Thyroid gland (tissue), 4 donors: ENCODE data around the gene CACNG6. TPM values are rescaled to one million over a fixed set of nuclear protein-coding genes. Genes with fewer than 3 reads are reported as not detected.

ENCODE experiments used
- DNase-seq, 2 donors: peaks; one replicate each; pipeline ENCODE4 v3.0.0-alpha.2; 2019
- H3K27ac ChIP-seq, 3 donors: fragments of 200-600 bp; sonication (generic); 1 replicate in 2 of 3; 2 replicates in 1 of 3; pipeline ENCODE4 v1.5.1; 2016 to 2019; ENCODE audit warnings: mild to moderate bottlenecking in 1 of 3, moderate library complexity in 1 of 3
- H3K27me3 ChIP-seq: fragments of 200-600 bp; sonication (generic); one replicate; pipeline ENCODE4 v1.5.1; 2019
- H3K36me3 ChIP-seq, 2 donors: fragments of 200-600 bp; sonication (generic); one replicate each; pipeline ENCODE4 v1.5.1; 2016 to 2019
- H3K4me1 ChIP-seq, 2 donors: fragments of 200-600 bp; sonication (generic); one replicate each; pipeline ENCODE4 v1.5.1; 2017 to 2019
- H3K4me3 ChIP-seq, 3 donors: fragments of 200-600 bp; sonication (generic); replicated peaks in 1 of 3; 1 replicate in 2 of 3; 2 replicates in 1 of 3; pipeline ENCODE4 v1.5.1; 2016; ENCODE audit warnings: mild to moderate bottlenecking in 1 of 3
- H3K9me3 ChIP-seq: fragments of 200-600 bp; sonication (generic); one replicate; pipeline ENCODE4 v1.5.1; 2017
- POLR2A ChIP-seq, 2 donors: fragments of 450-650 bp; IDR thresholded peaks; one replicate each; pipeline ENCODE4 v1.6.1; 2017; ENCODE audit warnings: antibody characterized with exemption in 2 of 2, mild to moderate bottlenecking in 2 of 2, moderate library complexity in 1 of 2
- WGBS, 2 donors: methylation state at CpG; one replicate each; pipeline ENCODE4 v1.1.5; 2017; 5-methylcytosine and 5-hydroxymethylcytosine counted together
- intact Hi-C: fragments of 100-400 bp; cut with DNase I; formaldehyde crosslinking; loops from one replicate; pipeline ENCODE4 v1.15.1; 2023
- microRNA counts, 2 donors: library from miRNA; unstranded; fragments of <30 nt; microRNA quantifications; one replicate each; lab custom pipeline; 2016 to 2017
- small RNA-seq: library from RNA; depleted of rRNA; stranded (forward); fragments of <200 nt; gene quantifications from one replicate; pipeline ENCODE3, GENCODE V24; 2016
- total RNA-seq, 4 donors: library from RNA; depleted of rRNA; stranded (reverse); fragments of >200 nt; gene quantifications; one replicate each; pipeline ENCODE4 v1.2.3, GENCODE V29; 2016
- TF ChIP-seq, protein P1 (sequence below), 6 experiments: fragments of 200-600 bp in 3 of 6; fragments of 450-650 bp in 3 of 6; sonication (generic) in 3 of 6; IDR thresholded peaks; one replicate each; pipeline ENCODE4 v1.5.1; 2016 to 2019; ENCODE audit warnings: antibody characterized with exemption in 6 of 6, mild to moderate bottlenecking in 2 of 6, inconsistent platforms in 1 of 6, moderate library complexity in 1 of 6

The CACNG6 gene
- total RNA-seq, 4 donors from 2014 or later, result not detected

DNA sequence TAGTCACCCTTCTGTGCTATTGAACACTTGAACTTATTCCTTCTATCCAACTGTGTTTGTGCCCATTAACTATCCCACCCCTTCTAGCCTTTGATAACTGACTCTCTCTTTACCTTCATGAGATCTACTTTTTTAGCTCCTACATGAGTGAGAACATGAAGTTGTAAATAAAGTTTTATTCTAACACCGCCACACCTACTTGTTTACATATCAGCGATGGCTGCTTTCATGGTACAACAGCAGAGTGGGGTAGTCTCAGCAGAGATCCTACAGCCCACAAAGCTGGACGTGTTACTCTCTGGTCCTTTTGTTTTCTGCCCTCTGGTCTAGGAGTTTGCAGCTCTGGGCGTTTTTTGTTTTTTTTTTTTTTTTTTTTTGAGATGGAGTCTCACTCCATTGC lies 48.6 kb downstream of the CACNG6 start:
- Histone ChIP-seq H3K27me3 (no peaks in the 10 kb centered on the region), H3K27ac (no peak overlapping the region), H3K4me1 (no peaks in the 10 kb centered on the region), H3K9me3 (no peaks in the 10 kb centered on the region), H3K4me3 (no peak overlapping the region), H3K36me3 (no peaks in the 10 kb centered on the region)
- intact Hi-C loops, result no loop called here
- no peak for DNase-seq
- TF ChIP-seq, protein P1, sequence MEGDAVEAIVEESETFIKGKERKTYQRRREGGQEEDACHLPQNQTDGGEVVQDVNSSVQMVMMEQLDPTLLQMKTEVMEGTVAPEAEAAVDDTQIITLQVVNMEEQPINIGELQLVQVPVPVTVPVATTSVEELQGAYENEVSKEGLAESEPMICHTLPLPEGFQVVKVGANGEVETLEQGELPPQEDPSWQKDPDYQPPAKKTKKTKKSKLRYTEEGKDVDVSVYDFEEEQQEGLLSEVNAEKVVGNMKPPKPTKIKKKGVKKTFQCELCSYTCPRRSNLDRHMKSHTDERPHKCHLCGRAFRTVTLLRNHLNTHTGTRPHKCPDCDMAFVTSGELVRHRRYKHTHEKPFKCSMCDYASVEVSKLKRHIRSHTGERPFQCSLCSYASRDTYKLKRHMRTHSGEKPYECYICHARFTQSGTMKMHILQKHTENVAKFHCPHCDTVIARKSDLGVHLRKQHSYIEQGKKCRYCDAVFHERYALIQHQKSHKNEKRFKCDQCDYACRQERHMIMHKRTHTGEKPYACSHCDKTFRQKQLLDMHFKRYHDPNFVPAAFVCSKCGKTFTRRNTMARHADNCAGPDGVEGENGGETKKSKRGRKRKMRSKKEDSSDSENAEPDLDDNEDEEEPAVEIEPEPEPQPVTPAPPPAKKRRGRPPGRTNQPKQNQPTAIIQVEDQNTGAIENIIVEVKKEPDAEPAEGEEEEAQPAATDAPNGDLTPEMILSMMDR (IDR thresholded peaks at IDR 0.05), result no peak
- TF ChIP-seq POLR2A (IDR thresholded peaks at IDR 0.05), result no peak
- WGBS, 2 donors, result 79 to 81% methylated on average over 4 of the region's 4 CpGs

DNA sequence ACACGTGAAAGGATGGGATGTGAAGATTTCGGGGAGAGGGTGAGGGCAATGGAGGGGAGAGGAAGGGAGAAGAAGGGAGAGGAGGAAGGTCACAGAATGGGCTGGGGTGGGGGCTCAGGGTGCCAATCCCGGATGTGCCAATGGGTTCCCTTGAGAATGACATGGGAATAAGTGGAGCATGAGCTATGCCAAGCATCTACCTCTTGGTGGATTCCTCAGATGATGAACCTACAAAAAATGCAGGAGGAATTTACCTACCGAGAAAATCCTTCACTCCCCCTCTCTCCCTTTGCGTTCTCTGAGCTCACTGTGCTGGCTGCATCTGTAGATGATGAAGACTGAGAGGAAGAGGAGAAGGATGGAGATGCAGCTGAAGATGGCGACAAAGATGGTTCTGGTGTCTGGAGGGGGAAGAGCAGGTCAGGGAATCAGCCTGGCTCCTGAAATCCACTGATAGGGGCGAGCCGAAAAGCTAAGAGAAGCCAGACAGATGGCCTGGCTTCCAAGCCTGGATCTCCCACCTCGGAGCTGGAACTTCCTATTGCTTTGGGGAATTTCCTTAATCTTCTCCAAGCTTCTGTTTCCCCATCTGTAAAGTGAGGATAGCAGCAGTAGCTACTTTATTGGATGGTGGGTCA lies 50.7 kb downstream of the CACNG6 start:
- no peak overlapping the region for H3K4me3 ChIP-seq
- no peaks in the 10 kb centered on the region for H3K4me1 ChIP-seq
- no peak for TF ChIP-seq POLR2A (IDR thresholded peaks at IDR 0.05)
- TF ChIP-seq, protein P1 (IDR thresholded peaks at IDR 0.05), result no peak
- no peak overlapping the region for H3K27ac ChIP-seq
- 64 to 67% methylated on average over 9 of the region's 9 CpGs for WGBS, 2 donors
- intact Hi-C loops, result no loop called here
- H3K27me3 ChIP-seq, result no peaks in the 10 kb centered on the region
- no peaks in the 10 kb centered on the region for H3K9me3 ChIP-seq
- no peak for DNase-seq
- no peaks in the 10 kb centered on the region for H3K36me3 ChIP-seq

DNA sequence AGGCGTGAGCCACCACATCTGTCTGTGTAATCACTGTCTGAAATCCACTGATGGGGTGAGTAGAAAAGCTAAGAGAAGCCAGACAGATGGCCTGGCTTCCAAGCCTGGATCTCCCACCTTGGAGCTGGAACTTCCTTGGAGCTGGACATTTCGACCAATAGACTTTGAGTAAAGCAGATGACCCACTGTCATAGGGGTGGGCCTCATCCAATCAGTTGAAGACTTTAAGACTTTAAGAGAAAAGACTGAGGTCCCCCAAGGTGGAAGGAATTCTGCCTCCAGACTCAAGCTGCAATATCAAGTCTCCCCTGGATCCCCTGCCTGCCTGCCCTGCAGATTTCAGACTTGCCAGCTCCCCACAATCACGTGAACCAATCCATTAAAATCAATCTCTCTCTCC lies 51.6 kb downstream of the CACNG6 start:
- Histone ChIP-seq H3K9me3 (no peaks in the 10 kb centered on the region), H3K27ac (no peak overlapping the region), H3K4me3 (no peak overlapping the region), H3K36me3 (no peaks in the 10 kb centered on the region), H3K27me3 (no peaks in the 10 kb centered on the region), H3K4me1 (no peaks in the 10 kb centered on the region)
- intact Hi-C loops, result no loop called here
- DNase-seq, result no peak
- 88 to 90% methylated on average over 3 of the region's 3 CpGs for WGBS, 2 donors
- TF ChIP-seq POLR2A (IDR thresholded peaks at IDR 0.05), result no peak
- TF ChIP-seq, protein P1 (IDR thresholded peaks at IDR 0.05), result no peak

DNA sequence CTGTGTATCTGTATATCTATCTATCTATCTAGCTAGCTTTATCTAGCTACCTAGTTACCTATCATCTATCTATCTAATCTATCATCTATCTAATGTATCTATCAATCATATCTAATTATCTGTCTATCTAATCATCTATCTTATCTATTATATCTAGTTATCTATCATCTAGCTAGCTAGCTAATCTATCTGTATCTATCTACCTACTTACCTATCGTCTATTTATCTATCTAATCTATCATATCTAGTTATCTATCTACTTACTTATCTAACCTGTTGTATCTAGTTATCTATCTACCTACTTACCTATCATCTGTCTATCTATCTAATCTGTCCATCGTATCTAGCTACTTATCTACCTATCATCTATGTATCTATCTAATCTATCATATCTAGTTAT lies 54.3 kb downstream of the CACNG6 start:
- DNase-seq, result no peak
- intact Hi-C loops, result no loop called here
- TF ChIP-seq, protein P1 (IDR thresholded peaks at IDR 0.05), result no peak
- TF ChIP-seq POLR2A (IDR thresholded peaks at IDR 0.05), result no peak
- no peaks in the 10 kb centered on the region for H3K27me3 ChIP-seq
- 73 to 82% methylated on average over 2 of the region's 2 CpGs for WGBS, 2 donors
- no peaks in the 10 kb centered on the region for H3K36me3 ChIP-seq
- no peaks in the 10 kb centered on the region for H3K4me1 ChIP-seq
- no peak overlapping the region for H3K27ac ChIP-seq
- H3K9me3 ChIP-seq, result no peaks in the 10 kb centered on the region
- H3K4me3 ChIP-seq, result no peak overlapping the region

DNA sequence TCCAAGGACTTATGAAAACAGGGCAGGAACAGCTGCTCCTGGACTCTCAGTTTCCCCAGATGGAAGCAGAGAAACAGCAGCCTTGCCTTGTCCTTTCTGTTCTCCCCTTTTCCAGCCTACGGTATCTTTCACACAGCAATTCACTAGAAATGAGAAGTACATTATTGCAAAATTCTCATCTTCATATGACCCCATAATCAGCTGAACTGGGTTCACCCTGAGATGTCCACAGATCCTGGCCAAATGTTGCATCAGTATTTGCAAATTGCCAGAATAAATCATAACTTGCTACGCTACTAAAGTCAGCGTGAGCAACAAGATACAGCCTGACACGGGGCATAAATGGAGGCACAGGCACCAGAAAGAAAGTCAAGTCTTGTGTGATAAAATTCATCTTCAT lies 56.2 kb downstream of the CACNG6 start:
- H3K4me3 ChIP-seq, result no peak overlapping the region
- TF ChIP-seq, protein P1 (IDR thresholded peaks at IDR 0.05), result no peak
- TF ChIP-seq POLR2A (IDR thresholded peaks at IDR 0.05), result no peak
- H3K27ac ChIP-seq, result no peak overlapping the region
- DNase-seq, result no peak
- no peaks in the 10 kb centered on the region for H3K4me1 ChIP-seq
- no peaks in the 10 kb centered on the region for H3K27me3 ChIP-seq
- H3K36me3 ChIP-seq, result no peaks in the 10 kb centered on the region
- intact Hi-C loops, result no loop called here
- 82 to 84% methylated on average over 4 of the region's 4 CpGs for WGBS, 2 donors
- H3K9me3 ChIP-seq, result no peaks in the 10 kb centered on the region

MicroRNAs encoded within 50 kb of the gene (microRNA counts, 767-probe panel; counts per million panel counts)
- microRNA hsa-miR-935 (lab: Ali Mortazavi, UCI), result 0 counts per million in 2 donors

Small RNA genes within 50 kb of the gene (small RNA-seq; reads per million reads assigned to genes)
- gene AC012314.20, result not detected

Other genes starting within 250 kb of the CACNG6 start
- gene NLRP12, start 167.3 kb upstream of the CACNG6 start, total RNA-seq, result under 1 TPM in 3 of 4 donors, not detected in 1; 0.11 to 0.59 (median 0.27) TPM
- gene MYADM, start 123.8 kb upstream of the CACNG6 start, total RNA-seq, result 10 to 100 TPM; 16.4 to 37.8 (median 21.8) TPM
- gene PRKCG, start 109.4 kb upstream of the CACNG6 start, total RNA-seq, result not detected
- not detected for gene CACNG7, start 82.4 kb upstream of the CACNG6 start, total RNA-seq
- not detected for gene CACNG8, start 28.7 kb upstream of the CACNG6 start, total RNA-seq
- gene VSTM1, start 72.3 kb downstream of the CACNG6 start, total RNA-seq, result not detected
- gene TARM1, start 89.7 kb downstream of the CACNG6 start, total RNA-seq, result not detected
- gene OSCAR, start 109.2 kb downstream of the CACNG6 start, total RNA-seq, result 1 to 10 TPM in 1 of 4 donors, under 1 TPM in 2, not detected in 1; 0.39 to 1.1 (median 0.96) TPM
- gene NDUFA3, start 111.2 kb downstream of the CACNG6 start, total RNA-seq, result 100 to 1,000 TPM in 1 of 4 donors, 10 to 100 TPM in 3; 17.7 to 100 (median 52.7) TPM
- gene TFPT, start 124.0 kb downstream of the CACNG6 start, total RNA-seq, result 10 to 100 TPM in 3 of 4 donors, 1 to 10 TPM in 1; 7.7 to 17.9 (median 13.5) TPM
- gene PRPF31, start 124.1 kb downstream of the CACNG6 start, total RNA-seq, result 10 to 100 TPM; 53.6 to 66.7 (median 57.1) TPM
- 10 to 100 TPM; 22.4 to 30.3 (median 29.8) TPM for gene CNOT3, start 146.1 kb downstream of the CACNG6 start, total RNA-seq
- 10 to 100 TPM in 1 of 4 donors, 1 to 10 TPM in 3; 6.3 to 14.5 (median 8.2) TPM for gene LENG1, start 168.1 kb downstream of the CACNG6 start, total RNA-seq
- gene TMC4, start 181.5 kb downstream of the CACNG6 start, total RNA-seq, result 10 to 100 TPM; 42.6 to 91.7 (median 68.5) TPM
- gene MBOAT7, start 197.9 kb downstream of the CACNG6 start, total RNA-seq, result 100 to 1,000 TPM in 1 of 4 donors, 10 to 100 TPM in 3; 47.3 to 101 (median 69.0) TPM
- 100 to 1,000 TPM in 1 of 4 donors, 10 to 100 TPM in 3; 58.1 to 102 (median 82.0) TPM for gene TSEN34, start 199.7 kb downstream of the CACNG6 start, total RNA-seq
- gene RPS9, start 209.2 kb downstream of the CACNG6 start, total RNA-seq, result 1,000 to 10,000 TPM; 1,847 to 2,152 (median 2,039) TPM
- gene LILRB3, start 231.4 kb downstream of the CACNG6 start, total RNA-seq, result 10 to 100 TPM in 2 of 4 donors, 1 to 10 TPM in 1, under 1 TPM in 1; 0.56 to 16.1 (median 10.1) TPM